HepG2 (cell line): ENCODE results near the gene NFKBIZ. TPM values are rescaled to one million over a fixed set of nuclear protein-coding genes. Genes with fewer than 3 reads are reported as not detected.

ENCODE experiments used
- ATAC-seq: fragments of 200-7000 bp; cut with Tn5 transposase; 3 replicates; pipeline ENCODE4 v1.9.1; 2020; ENCODE audit warnings: mild to moderate bottlenecking, moderate library complexity
- BruUV-seq: library from RNA; stranded (reverse); fragments of 400-500 nt; replicated peaks from 2 replicates; lab custom pipeline; 2021; lab: Mats Ljungman, UMichigan
- CTCF ChIA-PET: fragments of 300-600 bp; formaldehyde crosslinking; extraction: SDS; loops from one replicate; lab custom pipeline; 2021; ENCODE audit warnings: low total read pairs, inconsistent platforms, low intra/inter-chr PET ratio; lab: Yijun Ruan, JAX
- POLR2A ChIA-PET: fragments of 350-600 bp; sonication (Branson Sonifier 250); formaldehyde crosslinking; loops from one replicate; lab custom pipeline; 2020; ENCODE audit warnings: antibody characterized with exemption, inconsistent platforms; lab: Yijun Ruan, JAX
- DNase-seq: peaks from one replicate; pipeline ENCODE4 v3.0.0-alpha.2; 2015; ENCODE audit warnings: low spot score
- FAIRE-seq: peaks from 3 replicates; lab custom pipeline; 2011; peaks lifted over from hg19 to GRCh38; lab: Jason Lieb, UNC
- H2AFZ ChIP-seq: one replicate; pipeline ENCODE4 v1.6.1; 2011; ENCODE audit warnings: low read length, inconsistent platforms
- H3K27ac ChIP-seq: fragments of 300-600 bp; 3 replicates; pipeline ENCODE4 v1.8.0; 2011; ENCODE audit warnings: mixed run types, mild to moderate bottlenecking, mixed read lengths, low read length, inconsistent platforms; ENCODE audit not compliant: insufficient read depth; ENCODE audit errors: extremely low read length
- H3K27me3 ChIP-seq, 2 experiments: fragments of 200-600 bp in 1 of 2; 2 replicates in 1 of 2; 3 replicates in 1 of 2; pipeline versions ENCODE4 v1.6.0 to v1.8.0; 2011; ENCODE audit warnings: low read length in 2 of 2, mild to moderate bottlenecking in 2 of 2, moderate library complexity in 2 of 2, inconsistent platforms in 1 of 2; ENCODE audit not compliant: insufficient read depth in 2 of 2, control insufficient read depth in 1 of 2
- H3K36me3 ChIP-seq, 2 experiments: fragments of 200-600 bp in 1 of 2; replicated peaks in 1 of 2; 2 replicates in 1 of 2; 3 replicates in 1 of 2; pipeline versions ENCODE4 v1.5.1 to v1.8.0; 2011; ENCODE audit warnings: low read length in 2 of 2, inconsistent platforms in 1 of 2; ENCODE audit not compliant: insufficient read depth in 2 of 2, control insufficient read depth in 1 of 2
- H3K4me1 ChIP-seq: 2 replicates; pipeline ENCODE4 v1.5.1; 2012; ENCODE audit warnings: low read length, inconsistent platforms; ENCODE audit not compliant: insufficient read depth
- H3K4me2 ChIP-seq: 2 replicates; pipeline ENCODE4 v1.6.0; 2011; ENCODE audit warnings: low read depth, low read length, inconsistent platforms
- H3K4me3 ChIP-seq, 3 experiments: fragments of 200-600 bp in 1 of 3; sonication (generic), shearing (Covaris generic) in 1 of 3; replicated peaks in 1 of 3; 2 replicates each; pipeline ENCODE4 v1.5.1; 2011 to 2016; ENCODE audit warnings: low read length in 3 of 3, inconsistent platforms in 2 of 3, low read depth in 2 of 3, mild to moderate bottlenecking in 2 of 3, control low read depth in 1 of 3, mixed read lengths in 1 of 3; ENCODE audit not compliant: insufficient read depth in 1 of 3
- H3K79me2 ChIP-seq: one replicate; pipeline ENCODE4 v1.6.1; 2011; ENCODE audit warnings: low read length, inconsistent platforms; ENCODE audit not compliant: insufficient read depth
- H3K9ac ChIP-seq: 2 replicates; pipeline ENCODE4 v1.6.0; 2011; ENCODE audit warnings: mild to moderate bottlenecking, low read depth, low read length, inconsistent platforms; ENCODE audit not compliant: insufficient read depth
- H3K9me3 ChIP-seq: 2 replicates; pipeline ENCODE4 v1.5.1; 2012; ENCODE audit warnings: mild to moderate bottlenecking, low read length
- H4K20me1 ChIP-seq: 2 replicates; pipeline ENCODE4 v1.6.0; 2011; ENCODE audit warnings: inconsistent platforms, mild to moderate bottlenecking, low read length, moderate library complexity; ENCODE audit not compliant: insufficient read depth
- HNF4A ChIP-seq: sonication (generic); formaldehyde crosslinking; IDR thresholded peaks from 2 replicates; pipeline ENCODE4 v1.4.0; 2020; ENCODE audit warnings: missing genetic modification reagents
- JUND ChIP-seq: sonication (generic); formaldehyde crosslinking; IDR thresholded peaks from 2 replicates; pipeline ENCODE4 v1.8.0; 2022; ENCODE audit warnings: mild to moderate bottlenecking, missing genetic modification reagents
- MIXL1 ChIP-seq: IDR thresholded peaks from 2 replicates; pipeline ENCODE4 v1.6.1; 2016
- MTERF4 ChIP-seq: sonication (generic); formaldehyde crosslinking; IDR thresholded peaks from 2 replicates; pipeline ENCODE4 v1.8.0; 2023; ENCODE audit warnings: mild to moderate bottlenecking, missing genetic modification reagents
- NCOR1 ChIP-seq: fragments of 200-600 bp; sonication (generic); IDR thresholded peaks from 2 replicates; pipeline ENCODE4 v1.7.0; 2017; ENCODE audit warnings: antibody characterized with exemption, low read length, borderline replicate concordance
- RCOR2 ChIP-seq: IDR thresholded peaks from 2 replicates; pipeline ENCODE4 v1.6.1; 2016; ENCODE audit warnings: missing biosample characterization, missing genetic modification reagents
- RXRB ChIP-seq: IDR thresholded peaks from 2 replicates; pipeline ENCODE4 v1.6.1; 2016; ENCODE audit warnings: borderline replicate concordance, missing genetic modification reagents, missing compliant biosample characterization
- SOX13 ChIP-seq, 3 experiments: fragments of 450-650 bp in 1 of 3; sonication (generic) in 1 of 3; formaldehyde crosslinking in 1 of 3; IDR thresholded peaks in 2 of 3; conservative IDR thresholded peaks in 1 of 3; 2 replicates each; pipeline versions ENCODE4 v1.5.0 to v1.6.1; 2016 to 2020; ENCODE audit warnings: antibody characterized with exemption in 1 of 3, mild to moderate bottlenecking in 1 of 3, missing compliant biosample characterization in 1 of 3, missing genetic modification reagents in 1 of 3, moderate library complexity in 1 of 3
- SRF ChIP-seq: IDR thresholded peaks from 2 replicates; pipeline ENCODE4 v1.6.1; 2011; ENCODE audit warnings: mild to moderate bottlenecking, low read depth, low read length, moderate library complexity
- TBX2 ChIP-seq: sonication (generic); formaldehyde crosslinking; IDR thresholded peaks from 2 replicates; pipeline ENCODE4 v1.5.0; 2020; ENCODE audit warnings: missing genetic modification reagents, mild to moderate bottlenecking, borderline replicate concordance
- ZNF136 ChIP-seq: sonication (generic); formaldehyde crosslinking; IDR thresholded peaks from 2 replicates; pipeline ENCODE4 v1.8.1; 2022; ENCODE audit warnings: low read depth, mild to moderate bottlenecking, moderate library complexity, missing genetic modification reagents
- ZNF44 ChIP-seq: sonication (generic); formaldehyde crosslinking; IDR thresholded peaks from 2 replicates; pipeline ENCODE4 v1.5.1; 2020; ENCODE audit warnings: mild to moderate bottlenecking, missing genetic modification reagents
- WGBS: methylation state at CpG from one replicate; pipeline ENCODE4 v1.1.6; 2017; ENCODE audit warnings: low lambda C conversion rate; 5-methylcytosine and 5-hydroxymethylcytosine counted together
- in situ Hi-C: cut with HindIII; loops from 2 replicates; pipeline ENCODE4 v1.10.0; 2017; ENCODE audit warnings: low pct_unique_long_range_greater_than_20kb; ENCODE audit not compliant: extremely low pct_ligation_motif_present
- intact Hi-C: fragments of 100-400 bp; cut with micrococcal nuclease; formaldehyde crosslinking; loops from one replicate; pipeline ENCODE4 v1.10.0; 2022; ENCODE audit not compliant: unreplicated experiment
- polyA plus RNA-seq, 8 experiments: library from polyadenylated mRNA; depleted of rRNA in 3 of 8; stranded (reverse) in 7 of 8; unstranded in 1 of 8; fragments of >200 nt; fragmentation: Illumina TruSeq in 4 of 8; extraction: Trizol in 4 of 8; gene quantifications; 2 replicates each; pipeline versions ENCODE4 v1.2.1 to v1.2.3, GENCODE V29; 2011 to 2016; ENCODE audit warnings: low read depth in 4 of 8, missing spikeins in 1 of 8, mixed read lengths in 1 of 8; ENCODE audit not compliant: insufficient read depth in 1 of 8
- total RNA-seq, 5 experiments: library from RNA; depleted of rRNA; stranded (reverse); fragments of >200 nt; fragmentation: Illumina TruSeq; extraction: Trizol; gene quantifications; 2 replicates each; pipeline ENCODE4 v1.2.3, GENCODE V29; 2016; ENCODE audit warnings: low read depth in 1 of 5

NFKBIZ gene
- total and polyA plus RNA-seq, 2 of the 13 experiments (the other 11 are each of a cell fraction or from before 2014, with no cell fraction given): 25.9 to 60.6 TPM

- TF ChIP-seq SOX13 (IDR thresholded peaks at IDR 0.05): no peak
- peak in 1 of 2 experiments; percentile 50; a peak in 1 of 4 replicates for TF ChIP-seq SOX13 (CRISPR knock-in tag; conservative IDR thresholded peaks at IDR 0.05 in 1 of 2, IDR thresholded peaks at IDR 0.05 in 1 of 2)
- TF ChIP-seq HNF4A (CRISPR knock-in tag): 0 out of 2 replicates have a peak, but pooled peaks have one; percentile 7
- no peak for TF ChIP-seq RCOR2 (CRISPR knock-in tag)
- no peak for TF ChIP-seq TBX2 (CRISPR knock-in tag)
- TF ChIP-seq MIXL1 (CRISPR knock-in tag): no peak
- TF ChIP-seq ZNF136: no peak
- no peak for TF ChIP-seq MTERF4 (CRISPR knock-in tag)
- peak; percentile 34; the same call in 1 of the 2 replicates for TF ChIP-seq NCOR1
Measured at GRCh38 chr3:101878589-101878988, 29.3 kb downstream of the NFKBIZ start (continued).

- Histone ChIP-seq H3K4me1 (peaks cover 31% of the 10 kb centered on the region), H3K9ac (no peak overlapping the region), H3K4me3 (no peak overlapping the region), H3K4me2 (no peak overlapping the region), H3K9me3 (no peaks in the 10 kb centered on the region), H3K36me3 (no peaks in the 10 kb centered on the region), H3K79me2 (no peaks in the 10 kb centered on the region), H2AFZ (no peak overlapping the region), H3K27me3 (no peaks in the 10 kb centered on the region), H4K20me1 (no peaks in the 10 kb centered on the region)
- POLR2A ChIA-PET: no interaction called here
- DNase-seq: no peak
- intact Hi-C loops: no loop called here
- no peak for ATAC-seq
- WGBS: 69% methylated on average over 2 of the region's 2 CpGs
- in situ Hi-C loops: no loop called here
- CTCF ChIA-PET: no interaction called here
- no peak for FAIRE-seq
- no peak for TF ChIP-seq JUND (CRISPR knock-in tag)
- 0 out of 2 replicates have a peak, but pooled peaks have one; percentile 32 for TF ChIP-seq SRF
- TF ChIP-seq RXRB: no peak
- no peak for TF ChIP-seq ZNF44
- TF ChIP-seq, all 625 proteins: peak for 1
- H3K27ac ChIP-seq: no peak overlapping the region
- BruUV-seq: no TSS peak
Measured at GRCh38 chr3:101879102-101879501, 29.8 kb downstream of the NFKBIZ start.
